Stimulated activated naive CD4-positive, alpha-beta T cell treated with Interleukin-2 at 50 U/mL for 16 hours (primary cell): Measurements from ENCODE around the gene CDHR5.

Experiments
- DNase-seq: peaks from one replicate; lab custom pipeline; 2025; lab: John Stamatoyannopoulos, UW

Gene CDHR5

DNA sequence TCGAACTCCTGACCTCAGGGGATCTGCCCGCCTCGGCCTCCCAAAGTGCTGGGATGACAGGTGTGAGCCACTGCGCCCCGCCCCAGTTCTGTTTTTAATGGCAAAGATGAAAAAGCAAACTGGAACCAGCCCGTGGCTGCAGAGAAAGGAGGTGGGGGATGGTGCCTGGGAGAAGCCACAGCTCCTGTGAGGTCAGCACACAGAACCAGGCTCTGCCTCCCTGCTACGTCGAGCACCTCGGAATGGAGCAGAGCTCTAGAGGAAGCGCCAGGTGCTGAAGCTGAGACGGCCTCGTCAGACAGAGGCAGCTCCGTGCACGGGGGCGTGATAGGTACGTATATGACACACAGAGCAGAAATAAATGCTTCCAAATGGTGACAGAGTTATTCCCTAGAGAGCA lies 20.8 kb upstream of the CDHR5 start:
- DNase-seq: no peak

- no peak for DNase-seq
Observed at GRCh38 chr11:643849-644738, 19.3 kb upstream of the CDHR5 start.

DNA sequence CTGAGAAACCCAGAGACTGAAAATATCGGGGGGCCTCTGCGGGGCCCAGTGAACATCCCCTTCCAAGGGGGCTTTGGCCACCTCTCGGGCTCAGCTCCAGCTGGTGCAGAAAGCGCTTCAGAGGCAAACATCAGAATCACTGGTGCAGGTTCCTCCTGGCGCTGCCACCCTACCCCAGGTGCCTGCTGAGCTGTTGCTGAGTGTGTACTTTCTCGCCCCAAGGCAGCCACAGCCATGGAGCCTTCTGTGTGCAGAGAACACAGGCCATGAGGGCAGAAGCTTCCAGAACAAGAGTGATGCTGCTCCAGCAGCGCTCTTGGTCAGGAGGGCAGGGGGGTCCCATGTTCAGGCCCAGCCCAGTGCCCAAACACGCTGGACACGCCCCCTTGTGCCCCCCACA lies 18.6 kb upstream of the CDHR5 start:
- DNase-seq: no peak

DNA sequence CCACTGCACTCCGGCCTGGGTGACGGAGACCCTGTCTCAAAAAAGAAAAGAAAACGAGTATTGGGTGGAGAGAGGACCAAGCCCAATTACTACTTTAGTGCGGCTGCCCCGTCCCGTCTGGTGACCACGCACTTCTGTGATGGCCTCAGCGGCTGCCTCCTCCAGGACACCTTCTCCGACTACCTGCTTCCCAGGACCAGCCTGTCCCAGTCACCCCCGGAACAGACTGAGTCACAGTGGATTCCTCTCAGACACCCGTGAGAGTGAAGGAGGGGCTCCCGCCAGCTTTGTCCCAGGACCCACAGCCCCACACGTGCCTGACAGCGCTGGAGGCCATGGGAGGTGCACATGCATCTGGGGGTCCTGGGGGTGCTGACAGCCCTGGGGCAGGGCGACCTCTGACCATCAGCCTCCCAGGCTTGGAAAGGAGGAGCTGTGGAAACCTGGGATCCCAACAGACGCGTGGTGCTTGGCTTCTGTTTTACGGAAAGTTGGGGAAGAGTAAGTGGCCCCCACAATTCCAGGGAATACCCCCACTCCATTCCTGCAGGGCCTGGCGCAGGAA lies 17.1 kb upstream of the CDHR5 start:
- DNase-seq: no peak

DNA sequence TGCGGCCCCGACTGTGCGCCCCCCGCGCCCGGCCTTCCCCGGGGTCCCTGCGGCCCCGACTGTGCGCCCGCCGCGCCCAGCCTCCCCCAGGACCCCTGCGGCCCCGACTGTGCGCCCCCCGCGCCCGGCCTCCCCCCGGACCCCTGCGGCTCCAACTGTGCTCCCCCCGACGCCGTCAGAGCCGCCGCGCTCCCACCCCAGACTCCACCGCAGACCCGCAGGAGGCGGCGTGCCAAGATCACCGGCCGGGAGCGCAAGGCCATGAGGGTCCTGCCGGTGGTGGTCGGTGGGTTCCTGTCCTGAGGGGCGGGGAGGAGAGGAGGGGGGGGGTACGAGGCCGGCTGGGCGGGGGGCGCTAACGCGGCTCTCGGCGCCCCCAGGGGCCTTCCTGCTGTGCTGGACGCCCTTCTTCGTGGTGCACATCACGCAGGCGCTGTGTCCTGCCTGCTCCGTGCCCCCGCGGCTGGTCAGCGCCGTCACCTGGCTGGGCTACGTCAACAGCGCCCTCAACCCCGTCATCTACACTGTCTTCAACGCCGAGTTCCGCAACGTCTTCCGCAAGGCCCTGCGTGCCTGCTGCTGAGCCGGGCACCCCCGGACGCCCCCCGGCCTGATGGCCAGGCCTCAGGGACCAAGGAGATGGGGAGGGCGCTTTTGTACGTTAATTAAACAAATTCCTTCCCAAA lies 15.4 kb upstream of the CDHR5 start:
- DNase-seq: no peak

DNA sequence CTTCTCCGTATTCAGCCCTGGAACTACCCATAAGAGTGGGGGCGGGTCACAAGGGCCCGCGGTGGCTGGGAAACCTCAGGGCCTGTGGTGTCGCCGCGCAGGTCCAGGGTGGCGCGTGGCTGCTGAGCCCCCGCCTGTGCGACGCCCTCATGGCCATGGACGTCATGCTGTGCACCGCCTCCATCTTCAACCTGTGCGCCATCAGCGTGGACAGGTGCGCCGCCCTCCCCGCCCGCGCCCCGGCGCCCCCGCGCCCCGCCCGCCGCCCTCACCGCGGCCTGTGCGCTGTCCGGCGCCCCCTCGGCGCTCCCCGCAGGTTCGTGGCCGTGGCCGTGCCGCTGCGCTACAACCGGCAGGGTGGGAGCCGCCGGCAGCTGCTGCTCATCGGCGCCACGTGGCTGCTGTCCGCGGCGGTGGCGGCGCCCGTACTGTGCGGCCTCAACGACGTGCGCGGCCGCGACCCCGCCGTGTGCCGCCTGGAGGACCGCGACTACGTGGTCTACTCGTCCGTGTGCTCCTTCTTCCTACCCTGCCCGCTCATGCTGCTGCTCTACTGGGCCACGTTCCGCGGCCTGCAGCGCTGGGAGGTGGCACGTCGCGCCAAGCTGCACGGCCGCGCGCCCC lies 14.7 kb upstream of the CDHR5 start:
- no peak for DNase-seq

DNA sequence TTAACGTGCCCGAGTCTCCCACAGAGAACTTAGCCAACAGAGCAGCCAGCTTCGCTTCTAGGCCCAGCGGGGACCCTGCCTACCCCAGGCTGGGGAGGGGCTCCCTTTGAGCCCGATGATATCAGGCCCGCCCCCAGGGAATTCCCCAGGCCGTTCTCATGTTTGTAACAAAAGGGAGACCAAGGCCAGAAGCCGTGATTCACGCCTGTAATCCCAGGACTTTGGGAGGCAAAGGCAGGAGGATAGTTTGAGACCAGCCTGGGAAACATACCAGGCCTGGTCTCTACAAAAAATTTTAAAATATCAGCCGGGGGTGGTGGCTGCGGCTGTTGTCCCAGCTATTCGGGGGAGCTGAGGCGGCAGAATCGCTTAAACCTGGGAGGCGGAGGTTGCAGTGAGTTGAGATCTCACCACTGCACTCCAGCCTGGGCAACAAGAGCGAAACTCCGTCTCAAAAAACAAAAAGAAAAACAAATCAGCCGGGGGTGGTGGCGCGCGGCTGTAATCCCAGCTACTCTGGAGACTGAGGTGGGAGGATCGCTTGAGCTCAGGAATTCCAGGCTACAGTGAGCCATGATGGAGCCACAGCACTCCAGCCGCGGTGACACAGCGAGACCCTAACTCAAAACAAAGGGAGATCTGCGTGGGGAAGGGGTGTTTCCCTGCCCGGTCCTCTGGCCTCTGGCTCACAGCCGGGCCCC lies 14.0 kb upstream of the CDHR5 start:
- no peak for DNase-seq

DNA sequence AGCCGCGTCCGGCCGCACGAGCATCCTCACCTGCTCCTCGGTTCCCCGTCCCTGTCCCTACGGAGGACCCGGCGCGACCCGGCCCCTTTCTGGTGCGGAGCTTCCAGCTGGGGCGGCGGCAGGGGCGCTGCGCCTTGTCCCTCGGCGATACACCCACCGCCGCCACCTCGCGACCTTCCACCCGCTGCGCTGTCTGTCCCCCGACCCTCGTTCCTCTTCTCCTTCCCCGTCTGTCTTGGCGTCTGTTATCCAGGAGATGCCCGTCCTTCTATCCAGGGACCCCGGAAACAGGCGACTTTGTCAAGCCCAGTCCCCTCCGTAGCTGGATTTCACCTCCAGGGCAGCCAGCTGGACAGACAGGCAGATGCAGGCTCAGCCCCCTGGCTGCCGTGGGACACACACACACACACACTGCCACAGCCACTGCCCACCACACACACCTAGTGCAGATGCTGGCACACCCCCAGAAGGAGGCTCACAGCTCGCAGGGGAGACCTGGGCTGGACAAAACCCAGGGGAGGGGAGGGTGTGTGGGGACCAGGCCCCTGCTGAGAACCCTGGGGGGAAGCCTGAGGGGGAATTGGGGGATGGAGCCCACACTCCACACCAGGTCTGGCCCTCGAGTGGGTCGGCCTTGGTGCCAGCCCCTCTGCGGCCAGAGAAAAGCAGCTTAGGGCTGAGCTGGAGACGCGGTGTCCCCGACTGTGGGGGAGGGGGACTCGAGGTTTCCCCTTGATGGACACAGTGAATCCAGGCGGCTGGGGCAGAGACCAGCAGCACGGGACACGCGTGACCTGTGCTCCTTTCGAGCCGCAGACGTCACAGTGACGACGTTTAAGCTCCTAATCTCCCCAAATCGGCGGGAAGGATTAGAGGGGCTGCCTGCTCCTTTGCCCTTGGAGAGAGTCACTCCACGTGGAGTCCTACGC lies 13.1 kb upstream of the CDHR5 start:
- DNase-seq: no peak

DNA sequence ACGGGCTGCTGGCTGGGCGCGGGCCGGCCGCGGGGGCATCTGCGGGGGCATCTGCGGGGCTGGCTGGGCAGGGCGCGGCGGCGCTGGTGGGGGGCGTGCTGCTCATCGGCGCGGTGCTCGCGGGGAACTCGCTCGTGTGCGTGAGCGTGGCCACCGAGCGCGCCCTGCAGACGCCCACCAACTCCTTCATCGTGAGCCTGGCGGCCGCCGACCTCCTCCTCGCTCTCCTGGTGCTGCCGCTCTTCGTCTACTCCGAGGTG lies 12.5 kb upstream of the CDHR5 start:
- no peak for DNase-seq

- DNase-seq: no peak
Observed at GRCh38 chr11:636511-637332, 12.0 kb upstream of the CDHR5 start, which contains the start of gene DRD4. Gene DRD4 (plus strand): TSS chr11:637269. CDS start chr11:637305, 36 bp downstream.

GRCh38 chr11:635945-636510 lies 11.3 kb upstream of the CDHR5 start:
- DNase-seq: no peak

GRCh38 chr11:630871-631270 lies 6.1 kb upstream of the CDHR5 start:
- no peak for DNase-seq

- no peak for DNase-seq
Observed at GRCh38 chr11:629237-629583, 4.5 kb upstream of the CDHR5 start.

GRCh38 chr11:628056-628455 lies 3.3 kb upstream of the CDHR5 start:
- no peak for DNase-seq

- no peak for DNase-seq
Observed at GRCh38 chr11:627308-627576, 2.5 kb upstream of the CDHR5 start.

- DNase-seq: no peak
Observed at GRCh38 chr11:626475-627307, 1.9 kb upstream of the CDHR5 start, which contains the start of gene SCT. Gene SCT (minus strand): TSS chr11:627181. CDS start chr11:627143, 38 bp downstream.

DNA sequence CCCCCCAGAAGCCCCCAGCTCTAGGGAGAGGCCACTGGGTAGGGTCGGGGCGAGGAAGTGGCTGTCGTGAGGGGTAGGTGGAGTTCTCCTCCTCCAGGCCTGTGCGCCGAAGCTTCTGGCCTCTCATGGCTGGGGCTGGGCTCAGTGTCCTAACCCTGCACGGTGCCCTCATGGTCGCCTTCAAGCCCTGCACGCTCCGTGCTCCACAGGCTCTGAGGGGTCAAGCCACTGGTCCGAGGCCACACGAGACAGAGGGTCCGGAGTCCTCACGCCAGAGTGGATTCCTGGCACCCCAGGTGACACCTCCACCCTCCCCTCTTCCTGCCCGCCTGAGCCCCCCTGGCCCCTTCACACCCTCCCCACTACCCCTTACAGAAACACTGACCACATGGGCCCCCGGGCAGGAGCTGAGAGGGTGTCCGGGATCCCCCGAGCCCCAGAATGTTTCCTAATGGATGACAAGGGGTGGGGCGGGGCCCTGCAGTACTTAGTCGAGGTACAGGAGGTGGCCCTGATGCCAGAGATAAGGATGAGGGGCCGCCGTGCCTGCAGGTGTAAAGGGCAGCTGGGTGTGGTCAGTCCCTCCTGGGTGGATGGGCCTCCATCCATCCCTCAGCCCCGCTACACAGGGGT lies 997 bp upstream of the CDHR5 start:
- no peak for DNase-seq

GRCh38 chr11:623999-624704 lies 603 bp downstream of the CDHR5 start:
- DNase-seq: no peak
